KBM-7 (cell line): Measurements from ENCODE around the gene FAM83C.

Experiments
- DNase-seq: peaks from one replicate; pipeline ENCODE4 v3.0.0-alpha.2; 2015
- in situ Hi-C: fragments of 300-500 bp; cut with MboI; formaldehyde crosslinking; loops from 2 replicates; pipeline ENCODE4 v1.14.3; 2020; ENCODE audit warnings: low sequenced_read_pairs, low pct_unique_long_range_greater_than_20kb, mixed read lengths

FAM83C gene

DNA sequence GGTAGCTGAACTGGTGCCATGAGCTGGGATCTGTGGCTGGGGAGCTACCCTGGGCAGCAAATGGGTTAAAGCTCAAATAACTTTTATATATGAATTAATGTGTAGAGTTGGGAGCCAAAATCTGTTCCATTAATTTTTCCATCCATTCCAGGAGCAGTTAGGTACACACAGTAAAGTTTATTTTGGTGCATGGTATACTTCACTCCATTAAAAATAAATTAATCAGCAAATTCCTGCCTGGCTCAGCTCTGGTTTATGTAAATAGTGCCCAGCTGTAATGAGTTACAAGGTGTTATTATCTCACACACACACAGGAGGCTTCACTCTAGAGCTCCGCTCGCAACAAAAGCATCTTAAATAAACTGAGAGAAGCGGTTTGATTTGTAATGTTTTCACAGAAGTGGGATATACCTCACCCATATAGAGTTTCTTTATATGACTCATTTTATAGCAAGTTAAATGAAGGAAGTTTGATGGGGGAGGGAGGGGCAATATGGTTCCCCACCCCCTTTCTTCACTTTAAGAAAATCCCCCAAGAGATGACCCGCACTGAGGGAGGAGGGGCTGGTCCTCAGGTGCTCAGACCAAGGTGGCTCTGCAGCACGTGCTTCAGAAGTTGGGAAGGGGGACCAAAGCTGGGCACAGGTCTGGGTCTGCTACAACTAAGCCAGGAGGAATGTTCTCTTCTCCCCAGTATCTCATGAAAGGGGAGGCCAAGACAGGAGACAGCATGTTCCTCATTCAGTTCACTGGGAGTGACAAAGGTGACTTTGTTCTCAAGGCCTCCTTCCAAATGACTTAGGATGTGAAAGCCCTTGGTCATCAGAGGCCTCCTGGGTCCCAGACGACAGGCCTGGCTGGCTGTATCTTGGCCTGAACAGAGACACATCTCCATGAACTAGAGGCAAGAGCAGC is 10.5 kb upstream of the FAM83C start:
- in situ Hi-C loops = no loop called here
- no peak for DNase-seq

DNA sequence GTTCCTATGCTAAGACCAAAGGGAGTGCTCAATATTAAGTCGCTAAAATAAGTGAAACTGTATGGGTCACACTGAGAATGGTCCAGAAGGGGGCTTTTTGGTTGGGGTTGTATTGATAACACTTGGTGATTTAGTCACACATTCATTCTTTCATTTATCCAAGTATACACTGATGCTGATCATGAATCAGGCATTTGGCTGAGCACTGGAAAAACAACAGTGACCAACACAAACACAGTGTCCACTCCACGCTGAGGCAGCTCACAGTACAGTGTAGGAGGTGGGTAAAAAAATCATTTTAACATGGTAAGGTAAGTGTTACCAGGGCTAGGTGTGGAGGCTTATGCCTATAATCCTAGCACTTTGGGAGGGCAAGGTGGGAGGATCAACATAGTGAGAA is 9.2 kb upstream of the FAM83C start:
- in situ Hi-C loops = no loop called here

DNA sequence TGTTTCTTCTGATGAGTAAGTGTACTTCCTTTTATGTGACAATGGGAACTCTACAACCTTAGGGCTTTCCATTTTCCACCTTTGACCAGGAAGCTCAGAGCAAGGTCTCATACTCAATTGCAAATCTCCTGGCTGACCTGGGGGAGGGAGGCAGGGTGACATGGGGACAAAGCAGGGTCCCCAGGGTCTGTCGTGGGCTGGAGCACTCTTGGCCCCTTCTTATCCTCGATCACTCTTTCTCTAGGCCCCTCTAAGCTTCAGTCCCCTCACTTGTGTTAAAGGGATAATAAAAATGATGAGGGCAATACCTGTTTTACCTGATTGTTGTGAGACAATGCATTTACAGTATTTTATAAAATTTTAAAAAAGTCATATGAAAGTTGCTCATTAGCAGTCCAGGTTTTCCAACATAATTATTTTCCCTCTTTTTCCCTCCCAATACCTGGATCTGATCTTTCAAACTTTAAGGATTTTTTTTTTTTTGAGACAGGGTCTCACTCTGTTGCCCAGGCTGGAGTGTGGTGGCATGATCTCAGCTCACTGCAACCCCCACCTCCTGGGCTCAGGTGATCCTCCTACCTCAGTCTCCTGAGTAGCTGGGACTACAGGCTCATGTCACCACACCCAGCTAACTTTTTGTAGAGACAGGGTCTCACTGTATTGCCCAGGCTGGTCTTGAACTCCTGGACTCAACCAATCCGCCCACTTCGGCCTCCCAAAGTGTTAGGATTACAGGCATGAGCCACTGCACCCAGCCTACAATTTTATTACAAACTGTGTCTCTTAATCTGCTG is 8.4 kb upstream of the FAM83C start:
- DNase-seq = no peak
- in situ Hi-C loops = no loop called here

More for the DNA sequence above, 9.2 kb upstream of the FAM83C start:
- no peak for DNase-seq

DNA sequence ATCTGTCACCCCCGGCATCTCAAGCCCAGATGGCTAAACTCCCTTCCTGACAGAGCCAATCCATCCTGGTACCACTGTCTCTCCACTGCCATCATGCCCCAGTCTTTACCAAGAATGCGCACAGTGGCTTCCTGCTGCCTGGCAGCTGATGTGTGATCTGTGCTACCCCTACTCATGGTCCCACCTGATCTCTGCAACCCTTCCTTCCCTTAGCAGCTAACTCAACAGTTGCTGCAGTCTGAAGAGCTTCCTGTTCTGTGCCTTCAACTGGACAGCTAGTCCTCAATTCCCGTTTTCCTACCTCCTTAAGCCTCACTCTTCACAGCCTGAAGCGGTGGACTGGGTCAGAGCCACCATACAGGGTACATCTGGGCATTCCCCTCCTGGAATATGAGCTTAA is 7.6 kb upstream of the FAM83C start:
- in situ Hi-C loops = no loop called here
- DNase-seq = no peak

DNA sequence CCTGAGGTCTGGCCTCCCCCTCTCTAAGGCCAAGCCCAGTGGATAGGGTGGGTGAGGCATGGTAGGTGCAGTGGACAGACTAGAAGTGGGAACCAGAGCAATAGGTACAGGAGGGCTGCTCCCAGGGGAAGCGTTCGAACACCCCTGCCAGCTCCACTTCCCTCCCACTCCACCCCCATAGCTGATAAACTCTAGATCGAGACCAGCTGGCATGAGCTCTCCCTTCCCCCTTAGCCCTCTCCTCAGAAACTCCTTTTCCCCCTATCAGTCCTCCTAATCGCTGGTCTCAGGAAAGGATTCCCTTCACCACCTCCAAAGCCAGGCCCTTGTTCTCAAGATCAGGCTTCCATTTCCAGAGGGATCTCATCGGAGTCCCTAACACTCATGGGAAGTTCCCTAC is 6.0 kb upstream of the FAM83C start:
- in situ Hi-C loops = no loop called here
- no peak for DNase-seq

DNA sequence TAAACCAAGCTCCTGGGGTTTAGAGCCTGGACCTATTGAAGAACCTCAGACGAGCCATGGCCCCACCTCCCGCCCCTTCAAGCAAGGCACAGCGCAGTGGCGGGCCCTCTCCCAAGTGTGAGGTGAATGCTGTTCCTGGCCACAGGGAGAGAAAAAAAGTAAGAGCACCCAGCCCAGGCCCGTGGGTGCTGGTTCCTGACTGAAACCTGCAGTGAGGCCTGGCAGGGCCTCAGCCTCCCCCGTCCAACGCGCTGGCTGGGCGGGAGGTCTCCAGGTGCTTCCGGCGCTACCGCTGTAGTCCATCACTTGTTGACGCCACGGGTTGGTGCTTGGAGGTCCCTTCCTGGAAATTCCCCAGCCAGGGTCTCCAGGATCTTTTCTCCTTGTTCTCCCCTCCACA is 5.5 kb upstream of the FAM83C start:
- DNase-seq = no peak
- in situ Hi-C loops = no loop called here

DNA sequence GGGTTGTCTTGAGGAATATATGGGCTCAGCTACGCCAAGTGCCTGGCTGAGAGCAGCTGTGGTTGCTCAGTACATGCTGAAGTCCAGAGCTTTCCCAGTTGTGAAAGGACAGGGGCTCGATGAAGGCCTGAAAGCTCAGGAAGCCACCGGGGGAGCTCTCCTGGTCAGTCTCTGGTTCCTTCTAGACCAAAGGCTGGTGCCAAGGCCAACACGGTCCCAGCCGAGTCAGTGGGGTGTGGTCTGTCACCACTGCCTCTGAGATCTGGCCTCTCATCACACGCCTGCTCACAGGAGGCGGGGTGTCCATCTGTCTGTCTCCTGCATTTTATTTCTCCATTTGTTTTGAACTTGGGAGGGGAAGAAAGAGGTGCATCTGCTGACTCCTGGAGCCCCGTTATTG is 4.9 kb upstream of the FAM83C start:
- in situ Hi-C loops = no loop called here
- DNase-seq = no peak

DNA sequence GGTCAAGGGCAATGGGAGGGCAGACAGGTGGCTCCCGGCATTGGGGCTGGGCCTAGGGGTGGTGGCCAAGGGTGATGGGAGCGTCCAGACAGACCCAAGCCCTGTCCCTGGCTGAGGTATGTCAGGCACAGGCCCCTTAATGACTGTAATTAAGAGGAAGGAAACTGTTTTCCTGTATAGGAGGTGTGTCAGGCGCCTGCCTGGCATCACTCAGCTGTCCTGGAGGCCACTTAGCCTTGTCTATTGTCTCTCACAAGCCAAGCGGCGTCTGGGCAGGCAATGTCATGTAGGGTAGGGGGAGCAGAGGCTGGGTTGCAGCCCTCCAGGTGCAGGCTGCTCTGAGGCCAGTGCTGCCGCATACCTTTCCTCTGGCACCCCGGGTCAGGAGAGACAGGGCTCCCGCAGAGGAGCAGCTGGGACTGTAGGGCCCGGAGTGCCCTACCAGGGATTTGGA is 3.9 kb upstream of the FAM83C start:
- in situ Hi-C loops = no loop called here
- no peak for DNase-seq

DNA sequence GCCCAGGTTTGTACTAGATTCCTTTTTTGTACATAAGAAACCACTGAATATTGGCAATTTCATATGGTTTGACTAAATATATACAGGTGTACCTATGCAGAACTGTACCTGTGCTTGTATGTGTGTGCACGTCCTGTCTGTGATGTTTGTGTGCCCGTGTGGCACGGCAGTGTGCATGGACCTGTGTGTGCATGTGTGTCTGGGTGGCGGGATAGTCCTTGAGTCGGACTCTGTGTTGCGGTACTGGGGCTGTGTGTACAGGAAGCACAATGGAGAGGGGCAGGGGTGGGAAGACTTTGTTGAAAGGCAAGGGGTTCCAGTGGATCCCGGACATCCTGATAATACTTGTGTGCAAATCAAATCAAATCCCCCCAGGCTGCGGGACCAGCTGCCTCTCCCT is 3.4 kb upstream of the FAM83C start:
- in situ Hi-C loops = no loop called here

DNA sequence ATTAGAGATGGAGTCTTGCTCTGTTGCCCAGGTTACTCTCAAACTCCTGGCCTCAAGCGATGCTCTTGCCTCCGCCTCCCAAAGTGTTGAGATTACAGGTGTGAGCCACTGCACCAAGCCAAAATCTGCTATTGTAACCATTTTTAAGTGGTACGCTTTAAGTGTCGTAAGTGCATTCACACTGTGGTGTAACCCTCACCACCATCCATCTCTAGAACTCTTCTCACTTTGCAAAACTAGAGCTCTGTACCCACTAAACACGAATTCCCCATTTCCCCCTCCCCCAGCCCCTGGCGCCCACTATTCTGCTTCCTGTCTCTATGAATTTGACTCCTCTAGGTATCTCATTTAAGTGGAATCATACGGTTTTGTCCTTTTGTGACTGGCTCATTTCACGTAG is 2.8 kb upstream of the FAM83C start:
- in situ Hi-C loops = no loop called here
- no peak for DNase-seq

More for the DNA sequence above, 3.4 kb upstream of the FAM83C start:
- DNase-seq = no peak

DNA sequence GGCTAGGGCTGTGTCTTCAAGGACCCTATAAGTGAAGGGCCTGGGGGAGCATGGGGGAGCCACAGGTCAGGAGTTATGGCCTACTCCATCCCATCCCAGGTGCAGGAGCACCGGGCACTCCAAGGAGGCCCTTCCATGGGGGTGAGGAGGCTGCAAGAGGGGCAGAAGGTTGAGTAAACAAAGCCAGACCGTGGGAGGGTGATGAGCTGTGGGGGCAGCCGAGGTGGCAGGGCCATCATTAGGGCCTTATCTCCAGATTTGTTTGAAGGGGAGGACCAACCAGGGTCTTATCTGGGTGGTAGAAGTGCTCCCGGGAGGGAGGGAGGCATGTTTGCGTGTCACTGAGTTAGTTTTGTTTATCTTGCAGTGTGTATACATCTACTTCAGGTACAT is 2.1 kb upstream of the FAM83C start:
- no peak for DNase-seq

DNA sequence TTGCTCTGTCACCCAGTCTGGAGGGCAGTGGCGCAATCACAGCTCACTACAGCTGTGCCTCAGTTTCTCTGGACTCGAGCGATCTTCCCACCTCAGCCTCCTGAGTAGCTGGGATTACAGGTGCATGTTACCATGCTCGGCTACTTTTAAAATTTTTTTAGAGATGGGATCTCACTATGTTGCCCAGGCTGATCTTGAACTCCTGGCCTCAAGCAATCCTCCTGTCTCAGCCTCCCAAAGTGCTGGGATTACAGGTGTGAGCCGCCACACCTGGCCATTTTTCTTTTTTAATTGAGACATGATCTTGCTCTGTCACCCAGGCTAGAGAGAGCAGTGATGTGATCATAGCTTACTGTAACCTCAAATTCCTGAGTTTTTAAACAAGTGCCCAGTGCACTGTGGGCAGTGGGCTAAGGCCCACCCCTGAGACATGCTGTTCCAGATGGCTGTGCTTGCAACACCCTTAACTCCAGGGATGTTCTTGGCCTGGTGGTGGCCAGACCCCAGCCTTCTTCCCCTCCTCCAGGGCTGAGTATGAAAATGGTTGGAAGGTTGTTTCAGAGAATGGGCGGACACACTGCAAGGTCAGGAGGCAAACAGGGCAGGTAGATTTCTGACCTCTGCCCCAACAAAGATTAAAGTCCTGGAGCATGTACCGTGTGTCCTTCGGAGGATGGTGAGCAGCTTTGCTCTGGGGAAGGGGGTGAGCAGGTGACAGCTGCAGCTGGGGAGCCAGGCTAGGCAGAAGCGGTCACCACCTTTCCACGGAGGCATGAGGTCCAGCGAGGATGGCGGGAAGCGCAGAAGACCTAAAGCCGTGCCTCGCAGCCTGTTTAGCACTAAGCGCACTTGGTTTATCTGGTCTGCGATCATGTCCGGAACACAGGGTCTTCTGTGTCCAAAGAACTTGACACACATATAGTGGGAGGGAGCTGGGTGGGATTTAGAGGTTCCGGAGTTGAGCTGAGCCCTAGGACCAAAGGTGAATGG is 1.4 kb upstream of the FAM83C start:
- in situ Hi-C loops = no loop called here
- DNase-seq = no peak

More for the DNA sequence above, 2.1 kb upstream of the FAM83C start:
- in situ Hi-C loops = no loop called here

DNA sequence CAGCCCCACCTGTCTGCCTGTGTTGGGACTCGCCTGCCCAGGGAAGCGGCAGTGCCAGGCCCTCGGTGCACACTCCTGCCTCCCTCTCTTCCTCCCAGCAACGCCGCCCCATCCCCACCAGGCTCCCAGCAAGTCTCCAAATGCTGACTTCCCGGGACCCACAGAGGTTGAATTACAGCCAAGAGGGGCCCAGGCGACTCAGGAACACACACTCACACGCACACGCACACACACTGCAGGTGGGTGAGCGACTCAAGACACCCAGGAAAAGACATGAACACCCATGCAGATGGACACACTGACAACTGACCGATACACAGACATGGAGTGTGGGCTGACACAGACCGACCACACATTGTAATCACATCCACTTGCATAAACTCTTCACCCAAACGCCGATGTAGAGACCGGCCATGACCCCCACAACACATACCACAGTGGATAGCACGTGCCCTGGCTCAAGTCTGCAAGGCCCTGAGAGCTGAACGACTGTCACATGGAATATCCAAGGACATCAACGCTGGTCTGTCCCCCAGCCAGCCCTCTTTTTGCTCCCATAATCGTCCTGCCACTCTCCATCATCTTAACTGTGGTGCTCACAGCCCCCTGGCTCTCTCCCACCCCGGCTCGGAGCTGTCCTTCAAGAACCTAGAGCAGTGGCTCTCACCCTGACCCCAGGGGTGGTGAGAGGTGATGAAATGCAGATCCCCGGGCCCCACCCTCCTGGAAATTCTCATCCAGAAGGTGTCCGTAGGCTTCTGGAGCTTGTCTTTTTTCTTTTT is 470 bp upstream of the FAM83C start:
- in situ Hi-C loops = no loop called here
- DNase-seq = no peak

DNA sequence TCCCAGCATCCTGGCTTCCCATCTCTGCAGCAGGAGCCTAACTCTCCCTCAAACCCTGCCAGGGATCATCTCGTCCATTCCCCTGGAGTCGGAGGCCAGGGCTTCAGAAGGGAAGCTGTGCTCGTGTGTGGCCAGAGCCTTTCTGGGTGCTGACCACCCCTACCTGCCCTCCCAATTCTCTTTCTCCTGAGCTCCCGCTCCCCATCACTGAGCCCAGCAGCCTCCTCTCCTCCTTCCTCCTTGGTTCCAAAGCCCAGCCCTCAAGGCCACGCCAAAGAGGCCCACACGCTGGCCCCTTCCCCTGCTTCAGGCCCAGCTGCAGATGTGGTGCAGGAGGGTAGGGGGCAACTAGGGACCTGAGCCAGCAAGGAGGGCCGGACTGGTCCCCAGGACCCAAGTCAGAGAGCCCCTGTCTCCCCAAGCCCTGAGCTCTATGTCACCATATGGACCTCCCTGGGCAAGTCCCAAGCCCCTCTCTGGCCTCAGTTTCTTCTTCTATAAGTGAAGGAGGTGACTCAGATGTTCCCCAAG is 1.3 kb downstream of the FAM83C start:
- DNase-seq = no peak
- in situ Hi-C loops = no loop called here

DNA sequence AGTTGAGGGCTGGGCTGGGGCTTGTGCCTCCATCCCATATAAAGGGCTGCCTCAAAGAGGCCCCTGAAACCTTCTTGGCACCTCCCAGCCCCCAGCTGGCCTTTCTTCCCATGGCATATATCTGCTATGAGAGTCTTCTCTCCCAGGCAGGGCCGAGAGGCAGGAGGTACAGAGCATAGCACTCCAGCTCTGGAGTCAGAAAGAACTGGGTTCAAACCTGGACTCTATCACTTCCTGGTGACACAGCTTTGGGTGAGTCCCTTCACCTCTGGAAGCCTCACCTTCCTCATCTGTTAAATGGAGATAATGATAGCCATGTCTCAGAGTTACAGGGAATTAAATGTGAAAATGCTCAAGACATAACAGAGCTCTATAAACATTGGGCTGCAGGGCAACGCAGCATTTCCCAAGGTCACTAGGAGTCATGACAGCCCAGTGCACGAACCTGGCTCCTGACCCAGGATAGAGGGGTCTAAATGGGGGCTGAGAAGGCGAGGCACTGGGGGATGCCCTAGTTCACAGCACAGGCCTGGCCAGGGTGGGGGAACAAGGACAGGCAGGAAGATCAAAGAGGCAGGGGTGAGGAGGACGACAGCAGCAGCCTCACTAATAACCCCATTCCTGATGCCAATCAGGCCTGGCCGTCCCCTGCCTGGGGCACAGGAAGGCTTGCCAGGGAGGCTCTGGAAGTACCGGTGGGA is 1.9 kb downstream of the FAM83C start:
- in situ Hi-C loops = no loop called here
- DNase-seq = no peak

DNA sequence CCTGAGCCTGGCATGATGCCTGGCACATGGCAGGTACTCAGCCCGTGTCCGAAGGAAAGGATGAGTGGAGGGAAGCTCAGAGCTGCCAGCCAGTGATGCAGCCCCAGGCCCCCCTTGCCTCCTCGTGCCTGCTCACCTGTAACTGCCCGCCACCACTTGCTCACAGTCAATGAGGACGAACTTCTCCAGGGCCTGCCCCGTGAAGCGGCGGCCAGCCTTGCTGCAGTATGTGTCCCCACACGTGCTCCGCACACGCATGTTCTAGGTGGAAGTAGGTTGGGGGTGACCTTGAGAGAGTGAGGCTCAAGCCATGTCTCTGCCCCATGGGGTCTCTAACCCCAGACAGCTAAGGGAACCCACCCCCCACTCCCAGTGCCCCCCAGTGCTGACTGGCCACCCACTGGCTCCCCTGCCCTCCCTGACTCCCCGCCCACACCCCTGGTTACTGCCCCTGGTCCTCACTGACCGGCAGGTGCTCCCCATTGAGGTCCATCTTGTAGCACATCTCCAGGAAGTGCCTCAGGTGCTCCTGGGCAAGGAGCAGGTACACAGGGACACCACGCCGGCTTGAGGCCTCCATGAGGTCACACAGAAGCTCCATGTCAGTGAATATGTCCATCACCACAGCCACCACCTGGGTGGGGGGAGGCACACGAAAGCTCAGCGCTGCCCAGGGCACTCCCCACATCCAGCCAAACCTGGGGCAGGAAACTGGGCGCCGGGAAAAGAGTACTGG is 3.7 kb downstream of the FAM83C start:
- no peak for DNase-seq
- in situ Hi-C loops = no loop called here
